IMR-90 (cell line): ENCODE data around the gene NEURL1B. TPM values are rescaled to one million over a fixed set of nuclear protein-coding genes. Genes with fewer than 3 reads are reported as not detected.

ENCODE experiments used
- ATAC-seq: fragments of 200-7000 bp; cut with Tn5 transposase; 2 replicates; pipeline ENCODE4 v1.9.1; 2020; ENCODE audit warnings: low read depth, mild to moderate bottlenecking, moderate library complexity
- BruUV-seq: library from RNA; stranded (reverse); fragments of 400-500 nt; replicated peaks from 2 replicates; lab custom pipeline; 2021; lab: Mats Ljungman, UMichigan
- CTCF ChIA-PET: fragments of 300-600 bp; formaldehyde crosslinking; extraction: SDS; loops from one replicate; lab custom pipeline; 2021; ENCODE audit warnings: antibody characterized with exemption; lab: Yijun Ruan, JAX
- POLR2A ChIA-PET: fragments of 300-600 bp; sonication (Branson Sonifier 250); formaldehyde crosslinking; loops from one replicate; lab custom pipeline; 2022; ENCODE audit warnings: antibody characterized with exemption; ENCODE audit not compliant: unreplicated experiment; lab: Charles Lee
- DNase-seq: peaks from one replicate; pipeline ENCODE4 v3.0.0; 2013
- H2AFZ ChIP-seq: replicated peaks from 2 replicates; pipeline ENCODE3; 2013; ENCODE audit warnings: low read length, mild to moderate bottlenecking; ENCODE audit not compliant: poor library complexity
- H2AK5ac ChIP-seq: 2 replicates; pipeline ENCODE4 v1.6.1; 2013; ENCODE audit warnings: low read depth, low read length, inconsistent platforms
- H2AK9ac ChIP-seq: replicated peaks from 2 replicates; pipeline ENCODE3; 2013; ENCODE audit warnings: mild to moderate bottlenecking, low read depth, low read length, moderate library complexity; ENCODE audit not compliant: poor library complexity
- H2BK120ac ChIP-seq: 2 replicates; pipeline ENCODE4 v1.6.1; 2013; ENCODE audit warnings: low read depth, low read length, inconsistent platforms
- H2BK15ac ChIP-seq: 3 replicates; pipeline ENCODE4 v1.6.1; 2013; ENCODE audit warnings: low read depth, low read length, inconsistent platforms
- H2BK20ac ChIP-seq: 2 replicates; pipeline ENCODE4 v1.6.1; 2013; ENCODE audit warnings: low read depth, mild to moderate bottlenecking, inconsistent platforms, low read length, moderate library complexity
- H2BK5ac ChIP-seq: 2 replicates; pipeline ENCODE4 v1.6.1; 2013; ENCODE audit warnings: mild to moderate bottlenecking, low read depth, low read length, inconsistent platforms; ENCODE audit not compliant: poor library complexity, severe bottlenecking
- H3K14ac ChIP-seq: replicated peaks from 2 replicates; pipeline ENCODE4 v1.6.1; 2013; ENCODE audit warnings: low read depth, low read length, inconsistent platforms
- H3K18ac ChIP-seq: 2 replicates; pipeline ENCODE4 v1.6.1; 2013; ENCODE audit warnings: low read depth, low read length, control low read depth
- H3K23ac ChIP-seq: 2 replicates; pipeline ENCODE4 v1.6.1; 2013; ENCODE audit warnings: low read depth, low read length, inconsistent platforms
- H3K27ac ChIP-seq: 2 replicates; pipeline ENCODE4 v1.5.1; 2013; ENCODE audit warnings: mild to moderate bottlenecking, control low read depth, low read length; ENCODE audit not compliant: insufficient read depth
- H3K27me3 ChIP-seq: 2 replicates; pipeline ENCODE4 v1.6.1; 2013; ENCODE audit warnings: low read length; ENCODE audit not compliant: control insufficient read depth, insufficient read depth
- H3K36me3 ChIP-seq: 2 replicates; pipeline ENCODE4 v1.6.1; 2013; ENCODE audit warnings: low read length, mixed read lengths; ENCODE audit not compliant: control insufficient read depth, insufficient read depth
- H3K4ac ChIP-seq: 2 replicates; pipeline ENCODE4 v1.6.1; 2013; ENCODE audit warnings: low read depth, low read length, inconsistent platforms
- H3K4me1 ChIP-seq: 2 replicates; pipeline ENCODE4 v1.6.1; 2013; ENCODE audit warnings: low read length, mixed read lengths; ENCODE audit not compliant: control insufficient read depth, insufficient read depth
- H3K4me2 ChIP-seq: 2 replicates; pipeline ENCODE4 v1.6.1; 2013; ENCODE audit warnings: low read depth, mild to moderate bottlenecking, control low read depth, low read length, moderate library complexity
- H3K4me3 ChIP-seq: 2 replicates; pipeline ENCODE4 v1.5.1; 2013; ENCODE audit warnings: low read depth, mild to moderate bottlenecking, control low read depth, low read length, moderate library complexity; ENCODE audit not compliant: insufficient read depth
- H3K56ac ChIP-seq: 2 replicates; pipeline ENCODE4 v1.6.1; 2013; ENCODE audit warnings: low read length, inconsistent platforms; ENCODE audit not compliant: insufficient read depth; ENCODE audit errors: extremely low read depth
- H3K79me1 ChIP-seq, 2 experiments: 2 replicates each; pipeline ENCODE4 v1.6.1; 2013; ENCODE audit warnings: low read length in 2 of 2, inconsistent platforms in 1 of 2, low read depth in 1 of 2
- H3K9ac ChIP-seq: 2 replicates; pipeline ENCODE4 v1.6.1; 2013; ENCODE audit warnings: low read depth, low read length, control low read depth
- H3K9me1 ChIP-seq: 2 replicates; pipeline ENCODE4 v1.6.1; 2013; ENCODE audit warnings: low read length, inconsistent platforms; ENCODE audit not compliant: insufficient read depth
- H3K9me3 ChIP-seq: 2 replicates; pipeline ENCODE4 v1.6.1; 2013; ENCODE audit warnings: low read length; ENCODE audit not compliant: control insufficient read depth, insufficient read depth
- H4K20me1 ChIP-seq: 2 replicates; pipeline ENCODE4 v1.6.1; 2013; ENCODE audit warnings: low read length, inconsistent platforms; ENCODE audit not compliant: insufficient read depth
- H4K5ac ChIP-seq: 2 replicates; pipeline ENCODE4 v1.6.1; 2013; ENCODE audit warnings: mild to moderate bottlenecking, low read depth, low read length, control low read depth
- H4K8ac ChIP-seq, 2 experiments: 2 replicates each; pipeline ENCODE4 v1.6.1; 2013; ENCODE audit warnings: low read depth in 2 of 2, low read length in 2 of 2, control low read depth in 1 of 2, inconsistent platforms in 1 of 2
- H4K91ac ChIP-seq: 2 replicates; pipeline ENCODE4 v1.6.1; 2013; ENCODE audit warnings: low read depth, low read length, inconsistent platforms; ENCODE audit not compliant: insufficient read depth
- BHLHE40 ChIP-seq: fragments of 150-350 bp; IDR thresholded peaks from 2 replicates; pipeline ENCODE4 v1.6.1; 2016; ENCODE audit warnings: mild to moderate bottlenecking, low read depth, low read length
- CEBPB ChIP-seq: IDR thresholded peaks from 2 replicates; pipeline ENCODE4 v1.6.1; 2012; ENCODE audit warnings: low read depth, low read length, improper control_type of control experiment
- FOS ChIP-seq: fragments of 150-350 bp; IDR thresholded peaks from 2 replicates; pipeline ENCODE4 v1.6.1; 2016; ENCODE audit warnings: low read depth, low read length
- MXI1 ChIP-seq: IDR thresholded peaks from 2 replicates; pipeline ENCODE4 v1.6.1; 2012; ENCODE audit warnings: low read depth, mild to moderate bottlenecking, low read length, moderate library complexity, borderline replicate concordance
- NFE2L2 ChIP-seq: fragments of 150-350 bp; IDR thresholded peaks from 2 replicates; pipeline ENCODE4 v1.6.1; 2016; ENCODE audit warnings: low read depth, mild to moderate bottlenecking, low read length
- POLR2A ChIP-seq: IDR thresholded peaks from 2 replicates; pipeline ENCODE4 v1.6.1; 2012; ENCODE audit warnings: mild to moderate bottlenecking, low read depth, low read length
- RAD21 ChIP-seq: IDR thresholded peaks from 2 replicates; pipeline ENCODE4 v1.6.1; 2012; ENCODE audit warnings: low read length, improper control_type of control experiment
- RCOR1 ChIP-seq: IDR thresholded peaks from 2 replicates; pipeline ENCODE4 v1.6.1; 2012; ENCODE audit warnings: mild to moderate bottlenecking, low read length, improper control_type of control experiment; ENCODE audit not compliant: insufficient replicate concordance
- RFX5 ChIP-seq: IDR thresholded peaks from 2 replicates; pipeline ENCODE4 v1.8.0; 2012; ENCODE audit warnings: low read depth, mild to moderate bottlenecking, low read length, moderate library complexity
- SMC3 ChIP-seq: fragments of 150-350 bp; IDR thresholded peaks from 2 replicates; pipeline ENCODE4 v1.6.1; 2016; ENCODE audit warnings: low read depth, mild to moderate bottlenecking, antibody characterized with exemption, low read length, moderate library complexity
- WGBS, 2 experiments: methylation state at CpG; one replicate each; pipeline versions ENCODE4 v1.1.5 to v1.1.7; 2013; ENCODE audit warnings: missing lambda C conversion rate in 2 of 2; ENCODE audit not compliant: insufficient read length in 1 of 2; ENCODE audit errors: extremely low coverage in 2 of 2; 5-methylcytosine and 5-hydroxymethylcytosine counted together
- dilution Hi-C: fragments of 300-500 bp; cut with HindIII; formaldehyde crosslinking; loops from one replicate; pipeline ENCODE4 v1.14.3; 2018; ENCODE audit warnings: low sequenced_read_pairs; ENCODE audit not compliant: unreplicated experiment
- in situ Hi-C: fragments of 300-500 bp; cut with MboI; formaldehyde crosslinking; loops from 3 replicates; pipeline ENCODE4 v1.14.3; 2019; ENCODE audit warnings: low sequenced_read_pairs, inconsistent platforms, mixed read lengths
- intact Hi-C: fragments of 100-400 bp; cut with micrococcal nuclease; formaldehyde crosslinking; loops from 2 replicates; pipeline ENCODE4 v1.10.0; 2022
- polyA plus RNA-seq, 3 experiments: library from polyadenylated mRNA; depleted of rRNA; stranded (reverse); fragments of >200 nt; gene quantifications; 2 replicates each; pipeline ENCODE4 v1.2.3, GENCODE V29; 2012; ENCODE audit warnings: low replicate concordance in 1 of 3
- total RNA-seq: library from RNA; depleted of rRNA; stranded (reverse); fragments of >200 nt; gene quantifications from 2 replicates; pipeline ENCODE4 v1.2.3, GENCODE V29; 2012
- TF ChIP-seq, protein P1 (sequence below): fragments of 150-350 bp; IDR thresholded peaks from 2 replicates; pipeline ENCODE4 v1.6.1; 2016; ENCODE audit warnings: low read depth, mild to moderate bottlenecking, low read length, moderate library complexity, borderline replicate concordance
- TF ChIP-seq, protein P2 (sequence below): fragments of 150-350 bp; IDR thresholded peaks from 2 replicates; pipeline ENCODE4 v1.6.1; 2017; ENCODE audit warnings: mild to moderate bottlenecking, antibody characterized with exemption, low read length, low read depth
- TF ChIP-seq, protein P3 (sequence below): conservative IDR thresholded peaks from 2 replicates; pipeline ENCODE4 v1.5.1; 2012; ENCODE audit warnings: mild to moderate bottlenecking, low read depth, low read length, improper control_type of control experiment

NEURL1B gene
- total and polyA plus RNA-seq, 2 of the 4 experiments (the other 2 are of a cell fraction): 1.8 to 2.8 TPM

DNA sequence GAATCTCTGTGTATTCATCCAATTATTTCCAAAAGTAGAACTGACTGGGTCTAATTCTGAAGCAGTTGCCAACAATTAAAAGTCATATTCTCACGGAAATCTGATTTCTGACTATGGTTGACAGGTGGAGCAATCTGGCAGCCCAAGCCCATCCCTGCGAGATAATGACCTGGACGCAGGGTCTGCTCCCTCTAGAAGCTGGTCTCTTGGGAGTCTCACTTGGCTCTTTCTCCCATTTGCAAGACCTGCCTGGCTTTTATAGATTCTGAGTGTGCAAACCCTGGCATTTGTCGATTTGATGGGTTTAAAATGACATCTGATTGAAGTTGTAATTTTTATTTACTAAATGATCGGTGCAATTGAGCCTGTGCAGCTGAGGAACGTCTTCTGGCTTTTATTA lies 49.4 kb upstream of the NEURL1B start (continued):
- TF ChIP-seq, protein P1, sequence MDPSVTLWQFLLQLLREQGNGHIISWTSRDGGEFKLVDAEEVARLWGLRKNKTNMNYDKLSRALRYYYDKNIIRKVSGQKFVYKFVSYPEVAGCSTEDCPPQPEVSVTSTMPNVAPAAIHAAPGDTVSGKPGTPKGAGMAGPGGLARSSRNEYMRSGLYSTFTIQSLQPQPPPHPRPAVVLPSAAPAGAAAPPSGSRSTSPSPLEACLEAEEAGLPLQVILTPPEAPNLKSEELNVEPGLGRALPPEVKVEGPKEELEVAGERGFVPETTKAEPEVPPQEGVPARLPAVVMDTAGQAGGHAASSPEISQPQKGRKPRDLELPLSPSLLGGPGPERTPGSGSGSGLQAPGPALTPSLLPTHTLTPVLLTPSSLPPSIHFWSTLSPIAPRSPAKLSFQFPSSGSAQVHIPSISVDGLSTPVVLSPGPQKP: no peak
- TF ChIP-seq POLR2A (no peak), RAD21 (no peak), CEBPB (no peak)

DNA sequence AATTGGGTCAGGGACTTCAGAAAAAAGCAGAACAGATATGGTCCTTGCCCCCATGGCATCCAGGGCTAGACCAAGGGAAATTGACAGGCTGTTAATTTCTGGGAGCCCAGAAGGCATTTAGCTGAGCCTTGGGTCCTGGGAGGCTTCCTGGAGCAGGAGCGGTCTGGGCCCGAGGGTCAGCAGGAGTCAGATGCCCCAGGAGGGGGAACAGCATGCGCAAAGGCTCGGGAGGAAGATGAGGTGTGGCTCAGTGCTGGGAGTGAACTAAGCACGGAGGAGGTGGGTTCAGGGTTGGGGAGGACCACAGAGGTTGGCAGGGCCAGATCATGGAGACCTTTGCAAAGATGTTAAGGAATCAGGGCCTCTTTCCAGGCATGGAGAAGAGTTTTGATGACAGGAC lies 48.2 kb upstream of the NEURL1B start:
- Histone ChIP-seq H3K79me1 (no peaks in the 10 kb centered on the region), H4K8ac (no peak overlapping the region), H2BK120ac (no peak overlapping the region), H3K56ac (no peak overlapping the region), H3K14ac (no peak overlapping the region), H3K27me3 (peaks cover 50% of the 10 kb centered on the region), H3K4ac (no peak overlapping the region), H3K4me1 (no peaks in the 10 kb centered on the region), H3K9me1 (peaks cover 10% of the 10 kb centered on the region), H2AK9ac (no peak overlapping the region), H2AFZ (no peak overlapping the region), H3K9ac (no peak overlapping the region), H2BK20ac (no peak overlapping the region), H3K9me3 (no peaks in the 10 kb centered on the region), H4K91ac (no peak overlapping the region), H3K4me2 (no peak overlapping the region), H2AK5ac (no peak overlapping the region), H3K23ac (no peak overlapping the region), H4K20me1 (peaks cover 6% of the 10 kb centered on the region; the same call in 1 of the 2 replicates), H2BK15ac (no peak overlapping the region), H3K18ac (no peak overlapping the region), H3K4me3 (no peak overlapping the region), H3K36me3 (no peaks in the 10 kb centered on the region), H2BK5ac (no peak overlapping the region), H3K27ac (no peak overlapping the region), H4K5ac (no peak overlapping the region)
- ATAC-seq: no peak
- DNase-seq: no peak
- in situ Hi-C loops (no loop called here), intact Hi-C loops (no loop called here), dilution Hi-C loops (no loop called here)
- no TSS peak for BruUV-seq
- ChIA-PET POLR2A (no interaction called here), CTCF (no interaction called here)
- WGBS, 2 experiments: no CpG with 5 or more reads among the region's 5 CpGs
- no peak for TF ChIP-seq RAD21
- no peak for TF ChIP-seq MXI1
- TF ChIP-seq, protein P1: no peak
- no peak for TF ChIP-seq SMC3
- TF ChIP-seq, protein P2, sequence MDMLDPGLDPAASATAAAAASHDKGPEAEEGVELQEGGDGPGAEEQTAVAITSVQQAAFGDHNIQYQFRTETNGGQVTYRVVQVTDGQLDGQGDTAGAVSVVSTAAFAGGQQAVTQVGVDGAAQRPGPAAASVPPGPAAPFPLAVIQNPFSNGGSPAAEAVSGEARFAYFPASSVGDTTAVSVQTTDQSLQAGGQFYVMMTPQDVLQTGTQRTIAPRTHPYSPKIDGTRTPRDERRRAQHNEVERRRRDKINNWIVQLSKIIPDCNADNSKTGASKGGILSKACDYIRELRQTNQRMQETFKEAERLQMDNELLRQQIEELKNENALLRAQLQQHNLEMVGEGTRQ: no peak
- TF ChIP-seq, protein P3, sequence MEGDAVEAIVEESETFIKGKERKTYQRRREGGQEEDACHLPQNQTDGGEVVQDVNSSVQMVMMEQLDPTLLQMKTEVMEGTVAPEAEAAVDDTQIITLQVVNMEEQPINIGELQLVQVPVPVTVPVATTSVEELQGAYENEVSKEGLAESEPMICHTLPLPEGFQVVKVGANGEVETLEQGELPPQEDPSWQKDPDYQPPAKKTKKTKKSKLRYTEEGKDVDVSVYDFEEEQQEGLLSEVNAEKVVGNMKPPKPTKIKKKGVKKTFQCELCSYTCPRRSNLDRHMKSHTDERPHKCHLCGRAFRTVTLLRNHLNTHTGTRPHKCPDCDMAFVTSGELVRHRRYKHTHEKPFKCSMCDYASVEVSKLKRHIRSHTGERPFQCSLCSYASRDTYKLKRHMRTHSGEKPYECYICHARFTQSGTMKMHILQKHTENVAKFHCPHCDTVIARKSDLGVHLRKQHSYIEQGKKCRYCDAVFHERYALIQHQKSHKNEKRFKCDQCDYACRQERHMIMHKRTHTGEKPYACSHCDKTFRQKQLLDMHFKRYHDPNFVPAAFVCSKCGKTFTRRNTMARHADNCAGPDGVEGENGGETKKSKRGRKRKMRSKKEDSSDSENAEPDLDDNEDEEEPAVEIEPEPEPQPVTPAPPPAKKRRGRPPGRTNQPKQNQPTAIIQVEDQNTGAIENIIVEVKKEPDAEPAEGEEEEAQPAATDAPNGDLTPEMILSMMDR: no peak
- no peak for TF ChIP-seq RCOR1
- TF ChIP-seq NFE2L2: no peak
- no peak for TF ChIP-seq FOS
- TF ChIP-seq BHLHE40: no peak
- TF ChIP-seq RFX5: no peak
